HTERT RPE-1 (cell line): ENCODE data around the gene CD53.

ENCODE experiments used
- in situ Hi-C: fragments of 300-500 bp; cut with MboI; formaldehyde crosslinking; loops from 4 replicates; pipeline ENCODE4 v1.14.3; 2020; ENCODE audit warnings: low sequenced_read_pairs

CD53 gene

DNA sequence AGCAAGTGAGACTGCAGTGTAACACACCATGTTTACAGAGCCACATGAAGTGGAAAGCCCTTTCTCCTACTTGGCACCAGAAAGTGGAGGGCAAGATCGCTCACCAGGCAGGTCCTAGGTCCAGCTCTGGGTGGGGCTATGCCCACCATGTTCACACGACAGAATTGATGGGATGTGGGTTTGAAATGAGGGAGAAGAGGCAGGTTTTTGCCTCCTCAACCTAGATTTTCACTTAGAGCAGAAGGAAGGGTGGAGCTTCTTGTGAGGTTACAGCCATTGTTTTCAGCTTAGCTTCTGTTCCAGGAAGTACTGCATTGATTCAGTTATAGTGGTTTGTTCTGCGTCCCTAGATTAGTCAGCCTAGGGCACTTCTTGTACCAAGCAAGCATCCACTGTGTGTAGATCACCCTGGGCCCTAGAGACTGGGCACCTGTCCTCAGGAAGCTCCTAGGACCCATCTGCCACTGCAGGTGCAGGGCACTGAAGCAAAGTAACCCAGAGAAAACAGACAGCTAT lies 2.3 kb downstream of the CD53 start:
- in situ Hi-C loops = no loop called here

DNA sequence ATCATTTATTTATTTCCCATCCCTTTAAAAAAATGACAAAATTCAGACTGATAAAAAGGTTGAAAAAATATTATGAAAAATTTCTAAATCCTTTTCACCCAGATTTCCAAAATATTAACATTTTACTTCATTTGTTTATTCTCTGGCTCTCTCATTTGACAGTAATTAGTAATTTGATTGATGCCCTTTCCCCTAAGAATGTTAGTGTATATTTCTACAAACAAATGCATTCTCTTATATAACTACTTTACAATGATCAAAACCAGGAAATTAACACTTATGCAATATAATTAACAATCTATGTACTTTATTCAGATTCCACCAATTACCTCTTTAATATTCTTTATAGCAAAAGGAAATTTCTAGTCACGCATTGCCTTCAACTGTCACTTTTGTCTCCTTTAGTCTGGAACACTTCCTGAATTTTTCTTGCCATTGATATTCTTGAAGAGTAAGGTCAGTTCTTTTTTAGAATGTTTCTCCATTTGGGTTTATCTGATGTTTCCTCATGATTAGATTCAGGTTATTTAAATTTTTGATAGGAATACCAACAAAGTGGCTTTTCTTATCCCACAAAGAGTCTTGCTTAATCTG lies 3.9 kb downstream of the CD53 start:
- in situ Hi-C loops = no loop called here

DNA sequence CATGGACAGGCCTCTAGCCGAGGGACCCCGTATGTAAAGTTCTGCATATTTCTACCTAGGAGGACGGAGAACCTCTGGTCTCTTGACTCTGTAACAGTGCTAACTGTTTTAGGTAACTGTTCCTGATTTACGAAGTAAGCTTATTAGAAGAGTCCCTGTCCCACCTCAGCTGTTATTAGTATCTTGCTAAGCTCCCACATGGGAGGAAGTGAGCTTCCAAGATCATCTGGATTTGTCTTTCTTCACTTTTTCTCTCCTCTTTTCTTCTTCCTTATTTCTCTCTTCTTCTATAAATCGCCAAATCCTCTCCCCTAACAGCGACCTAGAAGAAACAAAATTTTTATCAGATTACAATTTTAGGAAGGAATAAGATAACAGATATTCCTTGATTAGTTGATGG lies 4.4 kb downstream of the CD53 start:
- in situ Hi-C loops = no loop called here

DNA sequence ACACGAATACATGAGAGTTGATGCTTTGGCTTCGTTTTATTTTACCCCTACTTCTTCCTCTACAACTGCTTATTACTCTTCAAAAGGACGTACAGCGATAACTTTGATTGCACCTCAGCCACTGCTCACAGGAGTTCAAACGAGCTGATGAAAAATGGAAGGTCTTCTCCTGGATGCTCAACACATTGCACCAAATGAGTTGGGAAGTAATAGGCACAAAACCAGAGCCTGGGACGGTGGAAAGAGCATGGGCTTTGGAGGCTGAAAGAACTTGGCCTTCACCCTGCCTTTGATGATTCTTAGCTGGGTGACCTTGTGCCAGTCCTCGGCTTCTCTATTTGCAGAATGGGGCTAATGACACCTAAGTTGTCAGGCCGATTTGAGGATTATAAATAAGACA lies 4.8 kb downstream of the CD53 start:
- in situ Hi-C loops = no loop called here

DNA sequence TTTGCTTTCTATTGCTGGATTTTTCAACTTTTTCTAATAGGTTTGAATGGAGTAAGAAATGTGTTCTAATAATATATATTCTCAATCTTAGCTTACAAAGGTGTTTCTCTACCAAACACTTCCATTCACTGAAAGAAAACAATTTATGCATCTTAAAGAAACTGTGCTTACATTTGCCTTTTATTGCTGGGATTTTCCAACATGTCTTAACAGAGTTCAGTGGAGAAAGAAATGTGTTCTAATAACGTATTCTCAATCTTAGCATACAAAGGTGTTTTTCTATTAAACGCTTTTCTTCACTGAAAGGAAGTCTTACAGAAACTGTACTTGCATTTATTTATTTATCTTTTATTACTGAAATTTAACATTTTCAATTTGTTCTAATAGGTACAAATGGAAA lies 5.6 kb downstream of the CD53 start:
- in situ Hi-C loops = no loop called here

DNA sequence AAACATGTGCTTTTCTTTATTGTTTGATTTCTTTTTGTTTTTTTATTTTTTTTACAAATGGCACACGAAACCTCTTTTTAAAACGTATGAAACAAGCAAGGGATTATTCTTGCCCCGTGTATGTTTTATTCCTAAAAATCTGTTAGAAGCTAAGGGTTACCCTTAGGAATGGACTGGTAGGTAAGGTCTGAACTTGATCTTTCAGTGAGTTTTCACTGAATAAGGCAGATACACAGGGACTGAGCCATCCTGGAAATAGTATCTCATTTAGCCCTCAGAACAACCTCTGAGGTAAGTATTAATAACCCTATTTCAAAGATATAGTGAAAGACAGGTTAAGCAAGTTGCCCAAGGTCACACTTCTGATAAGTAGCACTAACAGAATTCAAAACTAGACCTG lies 6.0 kb downstream of the CD53 start:
- in situ Hi-C loops = no loop called here

DNA sequence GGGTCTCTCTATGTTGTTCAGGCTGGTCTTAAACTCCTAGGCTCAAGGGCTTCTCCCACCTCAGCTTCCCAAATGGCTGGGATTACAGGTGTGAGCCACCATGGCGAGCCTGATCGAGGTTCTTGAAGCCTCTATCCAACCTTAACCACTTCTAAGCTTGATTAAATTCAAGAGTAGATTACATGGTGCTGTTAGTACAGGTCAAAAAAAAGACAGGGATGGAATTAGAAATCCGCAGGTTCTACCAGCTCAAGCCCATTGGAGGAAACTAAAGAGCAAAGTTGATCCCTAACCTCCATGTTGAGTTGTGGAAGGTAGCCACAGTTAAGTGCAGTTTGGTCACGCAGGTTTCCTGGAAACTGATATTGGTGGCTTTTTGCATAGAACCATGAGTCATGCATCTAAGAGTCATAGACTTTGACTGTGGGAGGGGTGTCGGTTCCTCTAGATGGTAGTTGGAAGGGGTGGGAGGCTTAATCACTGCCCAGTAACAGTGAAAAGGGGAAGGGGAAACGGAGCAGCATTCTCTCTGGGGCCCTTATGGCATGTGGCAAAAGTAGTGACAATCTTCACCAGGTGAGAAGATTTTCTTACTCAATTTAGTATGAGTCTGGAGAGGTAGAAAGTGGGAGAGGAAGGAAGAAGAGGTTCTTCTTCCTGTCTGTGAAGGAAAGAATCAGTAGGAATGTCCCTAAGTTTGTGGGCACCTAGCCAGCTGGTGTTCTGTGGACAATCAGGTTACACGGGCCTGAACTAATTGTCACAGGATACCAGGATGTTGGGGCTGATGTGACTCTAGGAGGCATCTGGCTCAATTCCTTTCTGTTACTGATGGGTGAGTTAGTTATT lies 7.0 kb downstream of the CD53 start:
- in situ Hi-C loops = no loop called here

DNA sequence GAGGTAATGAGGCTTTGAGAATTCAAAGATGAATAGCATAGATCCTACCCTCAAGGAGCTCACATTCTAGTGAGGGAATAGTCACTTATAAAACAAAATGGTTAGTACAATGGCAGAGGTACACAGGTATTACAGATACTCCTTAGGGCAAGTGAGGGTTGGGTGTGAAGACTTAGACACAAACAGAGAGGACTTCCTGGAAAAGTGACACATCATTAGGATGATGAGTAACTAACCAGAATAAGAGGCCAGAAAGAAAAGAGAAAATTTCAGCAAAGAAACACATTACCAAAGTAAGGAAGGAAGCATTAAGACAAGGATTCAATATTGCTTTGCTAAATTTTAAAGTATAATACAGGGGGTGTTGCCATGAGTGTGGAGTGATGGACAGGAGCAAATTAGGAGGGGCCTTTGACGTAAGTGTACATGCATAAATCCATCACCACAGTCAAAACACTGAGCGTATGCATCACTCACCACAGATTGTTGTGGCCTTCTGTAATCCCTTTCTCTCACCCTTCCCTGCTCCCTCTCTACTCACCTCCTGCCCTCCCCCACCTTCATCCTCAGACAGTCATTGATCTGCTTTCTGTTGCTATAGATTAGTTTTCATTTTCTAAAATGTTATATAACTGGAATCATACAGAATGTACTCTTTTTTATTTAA lies 7.9 kb downstream of the CD53 start:
- in situ Hi-C loops = no loop called here

DNA sequence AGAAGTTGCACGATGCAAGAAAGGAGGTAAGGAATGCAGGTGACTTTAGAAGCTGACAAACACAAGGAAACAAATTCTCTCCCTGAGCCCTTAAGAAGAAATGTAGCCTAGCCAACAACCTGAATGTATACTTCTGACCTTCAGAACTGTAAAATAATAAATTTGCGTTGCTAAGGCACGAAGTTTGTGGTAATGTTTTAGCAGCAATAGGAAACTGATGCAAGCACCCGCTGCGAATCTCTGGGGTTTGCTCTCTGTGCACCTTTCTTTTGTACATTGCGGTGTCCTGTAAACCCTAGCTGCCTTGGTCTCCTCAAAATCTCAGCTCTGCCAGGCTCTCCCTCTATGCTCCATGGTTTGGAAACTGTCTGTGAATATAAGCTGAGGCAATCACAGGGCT lies 15.1 kb downstream of the CD53 start:
- in situ Hi-C loops = no loop called here

DNA sequence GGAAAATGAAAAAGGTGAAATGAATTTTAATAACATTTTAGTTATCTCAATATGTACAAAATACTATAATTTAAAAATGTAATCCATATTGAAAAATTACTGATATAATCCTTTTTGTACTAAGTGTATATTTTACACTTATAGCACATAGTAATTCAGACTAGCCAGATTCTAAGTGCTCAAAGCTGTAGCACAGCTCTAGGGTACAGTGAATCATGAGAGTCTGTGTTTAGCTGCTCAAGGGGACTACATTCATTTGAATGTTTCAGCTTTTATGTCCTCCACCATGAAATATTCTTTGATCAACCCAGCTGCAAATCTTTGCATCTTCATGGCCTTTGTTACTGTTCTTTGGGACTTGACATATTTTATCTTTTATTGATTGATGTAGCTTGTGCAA lies 15.7 kb downstream of the CD53 start:
- in situ Hi-C loops = no loop called here

DNA sequence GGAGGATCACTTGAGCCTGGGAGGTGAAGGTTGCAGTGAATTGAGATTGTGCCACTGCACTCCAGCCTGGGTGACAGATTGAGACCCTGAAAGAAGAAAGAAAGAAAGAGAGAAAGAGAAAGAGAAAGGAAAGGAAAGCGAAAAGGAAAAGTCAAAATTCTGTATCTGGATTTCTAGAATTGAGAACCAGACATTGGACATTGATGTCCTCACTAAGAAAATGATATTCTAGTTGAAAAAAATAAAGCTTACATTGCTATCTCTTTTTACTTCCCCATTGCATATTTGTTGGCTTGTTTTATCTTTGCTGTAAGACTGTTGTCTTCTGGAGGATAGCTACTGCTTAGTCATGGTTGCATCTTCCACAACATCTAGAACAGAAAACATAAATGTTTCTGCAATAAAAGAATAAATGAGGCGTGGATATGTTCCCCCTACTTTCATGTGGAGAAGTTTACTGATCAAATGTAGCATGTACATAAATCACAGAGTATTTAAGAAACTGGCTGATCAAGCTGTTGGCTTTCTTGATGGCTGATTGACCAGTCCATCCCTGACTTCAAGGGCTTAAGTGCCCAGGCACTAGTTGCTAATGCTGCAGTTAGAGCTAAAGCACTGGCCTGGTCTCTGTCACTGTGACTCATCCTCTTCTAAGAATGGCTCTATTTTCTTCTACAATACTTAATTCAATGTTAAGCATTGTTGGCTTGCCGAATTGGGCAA lies 17.7 kb downstream of the CD53 start:
- in situ Hi-C loops = no loop called here

DNA sequence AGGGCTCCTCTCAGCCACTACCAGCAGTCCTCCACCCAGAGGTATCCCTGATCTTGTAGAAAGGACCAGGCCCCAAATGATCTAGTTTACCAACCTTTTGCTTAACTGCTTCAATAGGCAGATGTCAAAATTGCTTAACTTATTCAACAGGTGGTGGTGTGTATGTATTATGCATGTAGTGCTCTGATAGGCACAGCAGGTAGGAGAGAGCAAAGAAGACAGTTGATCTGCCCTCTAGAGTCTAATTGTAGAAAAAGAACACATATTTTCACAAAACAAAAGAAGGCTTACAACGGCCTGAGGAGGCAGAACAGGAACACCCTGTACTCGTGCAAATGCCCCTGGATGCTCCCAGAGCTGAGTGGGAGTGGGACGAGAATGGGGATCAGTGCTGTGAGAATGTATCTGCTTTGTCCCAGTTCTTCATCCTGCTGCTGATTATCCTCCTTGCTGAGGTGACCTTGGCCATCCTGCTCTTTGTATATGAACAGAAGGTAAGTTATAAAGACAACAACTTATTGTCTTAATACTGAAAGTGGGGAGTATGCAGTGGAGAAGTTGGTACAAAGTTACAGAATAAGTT lies 21.1 kb downstream of the CD53 start:
- in situ Hi-C loops = no loop called here

DNA sequence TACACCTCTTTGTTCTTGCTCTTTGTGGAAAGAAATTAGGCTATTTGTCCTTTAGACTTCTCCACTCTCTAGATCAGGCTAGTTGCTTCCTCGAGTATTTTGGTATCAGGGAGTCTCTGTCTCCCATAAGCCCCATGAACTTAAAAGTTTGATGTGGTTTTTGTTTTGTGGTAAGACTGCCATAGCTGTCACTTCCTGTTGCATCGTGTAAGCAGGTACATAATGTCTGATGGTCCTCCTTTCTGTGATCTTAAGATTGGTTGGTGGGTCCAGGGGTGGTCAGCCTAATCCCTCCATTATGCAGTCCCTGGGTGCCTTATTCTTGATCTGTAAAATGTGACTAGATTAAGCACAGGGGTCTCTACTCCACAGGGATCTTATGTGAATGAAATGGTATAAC lies 23.1 kb downstream of the CD53 start:
- in situ Hi-C loops = no loop called here

DNA sequence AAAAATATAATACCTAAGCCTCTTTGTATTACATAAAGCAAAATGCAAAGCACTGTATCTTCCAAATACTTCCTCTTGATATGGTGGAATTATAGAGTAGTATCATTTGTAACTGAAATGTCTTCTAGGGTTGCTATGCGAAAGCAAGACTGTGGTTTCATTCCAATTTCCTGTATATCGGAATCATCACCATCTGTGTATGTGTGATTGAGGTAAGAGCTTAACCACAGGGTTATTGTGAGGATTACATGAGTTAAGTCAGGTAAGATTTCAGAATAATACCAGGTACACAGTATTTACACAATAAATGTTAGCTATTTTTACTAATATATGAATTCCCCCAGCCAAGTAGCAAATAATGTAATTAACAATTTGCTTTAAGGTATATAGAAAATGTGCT lies 24.7 kb downstream of the CD53 start:
- in situ Hi-C loops = no loop called here

DNA sequence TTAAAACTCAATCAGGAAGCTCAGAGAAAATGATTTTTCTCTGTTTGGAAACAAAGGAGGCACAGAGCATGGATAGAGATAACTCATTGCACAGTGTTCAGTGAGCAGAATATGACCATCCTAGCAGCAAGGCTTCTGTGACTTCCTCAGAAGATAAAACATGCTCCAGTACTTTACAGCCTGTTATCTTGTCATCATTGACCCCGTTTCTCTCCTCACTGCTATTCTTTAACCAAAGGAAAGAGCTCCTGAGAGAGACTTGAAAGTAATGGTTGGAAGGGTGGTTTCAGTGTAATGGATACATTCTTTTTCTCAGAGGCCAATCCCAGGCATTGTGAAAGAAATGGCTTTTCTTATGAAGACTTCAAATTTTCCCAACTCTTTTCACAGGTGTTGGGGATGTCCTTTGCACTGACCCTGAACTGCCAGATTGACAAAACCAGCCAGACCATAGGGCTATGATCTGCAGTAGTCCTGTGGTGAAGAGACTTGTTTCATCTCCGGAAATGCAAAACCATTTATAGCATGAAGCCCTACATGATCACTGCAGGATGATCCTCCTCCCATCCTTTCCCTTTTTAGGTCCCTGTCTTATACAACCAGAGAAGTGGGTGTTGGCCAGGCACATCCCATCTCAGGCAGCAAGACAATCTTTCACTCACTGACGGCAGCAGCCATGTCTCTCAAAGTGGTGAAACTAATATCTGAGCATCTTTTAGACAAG lies 25.9 kb downstream of the CD53 start:
- in situ Hi-C loops = no loop called here

DNA sequence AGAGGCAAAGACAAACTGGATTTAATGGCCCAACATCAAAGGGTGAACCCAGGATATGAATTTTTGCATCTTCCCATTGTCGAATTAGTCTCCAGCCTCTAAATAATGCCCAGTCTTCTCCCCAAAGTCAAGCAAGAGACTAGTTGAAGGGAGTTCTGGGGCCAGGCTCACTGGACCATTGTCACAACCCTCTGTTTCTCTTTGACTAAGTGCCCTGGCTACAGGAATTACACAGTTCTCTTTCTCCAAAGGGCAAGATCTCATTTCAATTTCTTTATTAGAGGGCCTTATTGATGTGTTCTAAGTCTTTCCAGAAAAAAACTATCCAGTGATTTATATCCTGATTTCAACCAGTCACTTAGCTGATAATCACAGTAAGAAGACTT lies 26.5 kb downstream of the CD53 start:
- in situ Hi-C loops = no loop called here

DNA sequence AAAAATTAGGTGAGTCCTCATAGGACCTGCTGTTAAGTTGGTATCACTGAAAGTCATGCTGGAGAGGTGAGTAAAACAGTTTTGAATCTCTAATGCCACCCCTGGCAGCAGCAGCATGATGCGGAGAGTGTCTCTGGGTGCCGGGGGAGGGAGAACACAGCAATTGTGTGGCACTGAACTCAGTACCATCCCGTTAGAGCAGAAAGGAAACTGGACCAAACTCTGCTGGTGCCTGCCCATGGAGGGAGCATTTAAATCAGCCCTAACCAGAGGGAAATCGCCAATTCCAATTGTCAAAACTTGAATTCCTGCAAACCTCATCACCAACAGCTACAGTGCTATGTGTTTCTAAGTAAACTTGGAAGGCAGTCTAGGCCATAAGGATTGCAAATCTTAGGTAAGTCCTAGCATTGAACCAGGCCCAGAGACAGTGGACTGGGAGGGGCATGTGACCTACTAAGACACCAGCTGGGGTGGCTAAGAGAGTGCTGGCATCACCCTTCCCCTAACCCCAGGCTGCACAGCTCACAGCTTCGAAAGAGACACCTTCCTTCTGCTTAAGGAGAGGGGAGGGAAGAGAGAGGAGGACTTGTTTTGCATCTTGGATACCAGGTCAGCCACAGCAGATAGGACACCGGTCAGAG lies 30.0 kb downstream of the CD53 start:
- in situ Hi-C loops = no loop called here

DNA sequence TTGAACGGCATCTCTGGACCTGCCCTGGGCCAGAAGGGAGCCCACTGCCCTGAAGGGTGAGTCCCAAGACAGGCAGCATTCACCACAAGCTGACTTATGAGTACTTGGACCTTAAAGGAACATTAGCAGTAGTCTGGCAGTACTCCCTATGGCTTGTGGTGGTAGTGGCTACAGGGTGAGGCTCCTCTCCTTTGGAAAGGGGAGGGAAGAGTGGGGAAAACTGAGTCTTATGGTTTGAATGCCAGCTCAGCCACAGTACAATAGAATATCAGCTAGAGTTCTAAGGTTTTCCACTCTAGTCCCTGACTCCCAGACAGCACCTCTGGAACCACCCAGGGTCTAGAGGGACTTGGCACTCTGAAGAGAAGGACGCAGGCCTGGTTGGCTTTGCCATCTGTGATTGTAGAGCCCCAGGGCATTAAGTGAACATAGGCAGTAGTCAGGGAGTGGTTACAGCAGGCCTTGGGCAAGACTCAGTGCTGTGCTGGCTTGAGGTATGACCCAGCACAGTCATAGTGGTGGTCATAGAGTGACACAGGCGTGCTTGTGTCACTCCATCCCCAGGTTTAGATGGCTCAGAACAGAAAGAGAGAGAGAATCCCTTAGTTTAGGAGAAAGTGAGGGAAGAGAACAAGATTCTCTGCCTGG lies 31.0 kb downstream of the CD53 start:
- in situ Hi-C loops = no loop called here

DNA sequence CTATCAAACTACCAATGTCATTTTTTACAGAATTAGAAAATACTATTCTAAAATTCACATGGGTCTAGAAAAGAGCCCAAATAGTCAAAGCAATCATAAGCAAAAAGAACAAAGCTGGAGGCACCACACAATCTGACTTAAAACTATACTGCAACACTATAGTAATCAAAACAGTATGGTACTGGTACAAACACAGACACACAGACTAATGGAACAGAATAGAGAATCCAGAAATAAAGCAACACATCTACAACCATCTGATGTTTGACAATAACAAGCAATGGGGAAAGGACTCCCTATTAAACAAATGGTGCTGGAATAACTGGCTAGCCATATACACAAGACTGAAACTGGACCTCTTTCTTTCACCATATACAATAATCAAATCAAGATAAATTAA lies 39.8 kb downstream of the CD53 start:
- in situ Hi-C loops = no loop called here
